Suprapubic skin (tissue), 4 donors: ENCODE data around the gene UBA1.

ENCODE experiments used
- EP300 ChIP-seq: sonication (generic); formaldehyde crosslinking; IDR thresholded peaks from one replicate; pipeline ENCODE4 v1.6.1; 2017; ENCODE audit warnings: antibody characterized with exemption
- POLR2A ChIP-seq, 2 donors: fragments of 450-650 bp; IDR thresholded peaks; one replicate each; pipeline ENCODE4 v1.6.1; 2017; ENCODE audit warnings: antibody characterized with exemption in 2 of 2, mild to moderate bottlenecking in 2 of 2, moderate library complexity in 2 of 2
- POLR2AphosphoS5 ChIP-seq, 3 donors: sonication (generic); formaldehyde crosslinking; IDR thresholded peaks; one replicate each; pipeline ENCODE4 v1.6.1; 2017; ENCODE audit warnings: antibody characterized with exemption in 3 of 3
- TF ChIP-seq, protein P1 (sequence below), 2 donors: fragments of 200-600 bp in 1 of 2; fragments of 450-650 bp in 1 of 2; sonication (generic) in 1 of 2; IDR thresholded peaks; one replicate each; pipeline ENCODE4 v1.5.1; 2016 to 2019; ENCODE audit warnings: antibody characterized with exemption in 2 of 2, mild to moderate bottlenecking in 1 of 2, moderate library complexity in 1 of 2

DNA sequence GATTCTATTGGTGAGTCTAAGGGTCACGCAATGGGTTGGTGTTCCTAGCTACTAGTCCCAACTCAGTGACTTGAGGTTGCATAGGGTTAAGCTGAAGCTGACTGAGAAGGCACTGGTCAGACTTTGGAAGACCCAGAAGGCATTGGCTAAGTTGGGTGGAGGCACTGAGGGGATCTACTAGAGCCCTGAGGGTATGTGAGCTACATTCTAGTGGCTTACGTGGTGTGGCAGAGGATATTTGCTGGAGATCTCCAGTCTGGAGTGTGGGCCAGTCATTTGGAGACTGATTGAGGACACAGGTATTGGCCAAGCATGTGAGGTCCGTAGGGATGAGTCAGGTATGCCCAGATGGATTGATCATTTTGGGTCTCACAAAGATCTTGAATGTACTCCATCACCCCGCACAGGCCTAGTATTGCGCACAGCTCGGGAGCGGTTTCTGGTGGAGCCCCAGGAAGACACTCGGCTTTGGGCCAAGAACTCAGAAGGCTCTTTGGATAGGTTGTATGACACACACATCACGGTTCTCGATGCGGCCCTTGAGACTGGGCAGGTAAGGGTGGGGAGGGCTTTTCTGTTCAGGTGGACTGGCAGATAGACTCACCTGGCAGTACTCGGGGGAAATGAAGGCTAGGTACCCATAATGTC is 46.4 kb downstream of the UBA1 start:
- TF ChIP-seq, protein P1, sequence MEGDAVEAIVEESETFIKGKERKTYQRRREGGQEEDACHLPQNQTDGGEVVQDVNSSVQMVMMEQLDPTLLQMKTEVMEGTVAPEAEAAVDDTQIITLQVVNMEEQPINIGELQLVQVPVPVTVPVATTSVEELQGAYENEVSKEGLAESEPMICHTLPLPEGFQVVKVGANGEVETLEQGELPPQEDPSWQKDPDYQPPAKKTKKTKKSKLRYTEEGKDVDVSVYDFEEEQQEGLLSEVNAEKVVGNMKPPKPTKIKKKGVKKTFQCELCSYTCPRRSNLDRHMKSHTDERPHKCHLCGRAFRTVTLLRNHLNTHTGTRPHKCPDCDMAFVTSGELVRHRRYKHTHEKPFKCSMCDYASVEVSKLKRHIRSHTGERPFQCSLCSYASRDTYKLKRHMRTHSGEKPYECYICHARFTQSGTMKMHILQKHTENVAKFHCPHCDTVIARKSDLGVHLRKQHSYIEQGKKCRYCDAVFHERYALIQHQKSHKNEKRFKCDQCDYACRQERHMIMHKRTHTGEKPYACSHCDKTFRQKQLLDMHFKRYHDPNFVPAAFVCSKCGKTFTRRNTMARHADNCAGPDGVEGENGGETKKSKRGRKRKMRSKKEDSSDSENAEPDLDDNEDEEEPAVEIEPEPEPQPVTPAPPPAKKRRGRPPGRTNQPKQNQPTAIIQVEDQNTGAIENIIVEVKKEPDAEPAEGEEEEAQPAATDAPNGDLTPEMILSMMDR (IDR thresholded peaks at IDR 0.05) = no peak
- TF ChIP-seq EP300 = no peak
- no peak for TF ChIP-seq POLR2A (IDR thresholded peaks at IDR 0.05)
- no peak for TF ChIP-seq POLR2AphosphoS5 (IDR thresholded peaks at IDR 0.05)
